Measurements from ENCODE around the gene PXYLP1. TPM values are rescaled to one million over a fixed set of nuclear protein-coding genes. Genes with fewer than 3 reads are reported as not detected.
A peak's percentile ranks its signal among the peaks of the same experiment; 100 is the strongest.

PXYLP1 gene
- total and polyA plus RNA-seq, 3 experiments from 2014 or later: 6.6 to 9.5 (median 7.6) TPM

GRCh38 chr3:141268791-141269190 lies 37.2 kb downstream of the PXYLP1 start:
- peaks cover 31 to 52% (median 44%) of the 10 kb centered on the region in 3 donors for H3K4me1 Mint-ChIP-seq
- H3K9me3 Mint-ChIP-seq: no peaks in the 10 kb centered on the region
- H3K9me3 ChIP-seq (ENCODE audit: low read length): no peaks in the 10 kb centered on the region
- no peak overlapping the region for H3K4me3 ChIP-seq (ENCODE audit: low read length)
- no peak overlapping the region for H3K27ac ChIP-seq (ENCODE audit: low read depth, low read length)
- peaks cover 0 to 9% (median 9%) of the 10 kb centered on the region in 3 donors for H3K36me3 Mint-ChIP-seq
- ChIA-PET CTCF (interaction anchor here (4.1 to 5.7 kb wide), 2 partner anchors 13 to 37 kb away, joined by 23 to 64 read pairs; partner anchors contain the start of gene PXYLP1), POLR2A (interaction anchor here (0.9 kb wide), 1 partner anchor 37 kb away, joined by 4 read pairs; the partner anchor contains the start of gene PXYLP1)
- no peak for DNase-seq
- H3K27ac Mint-ChIP-seq: peak overlapping the region in 3 of 8 donors; percentile 6 to 96 (median 17)
- H3K4me3 Mint-ChIP-seq: peak overlapping the region in 2 of 7 donors; percentile 23 to 71
- H3K27me3 ChIP-seq (ENCODE audit: insufficient read depth, low read length, poor library complexity, severe bottlenecking): no peaks in the 10 kb centered on the region
- peaks cover 30% of the 10 kb centered on the region for H3K4me1 ChIP-seq (ENCODE audit: insufficient read depth, low read length)
- peaks cover 0 to 1% of the 10 kb centered on the region in 2 donors for H3K27me3 Mint-ChIP-seq
- no peaks in the 10 kb centered on the region for H3K36me3 ChIP-seq (ENCODE audit: insufficient read depth, low read length)

GRCh38 chr3:141269961-141270360 lies 38.3 kb downstream of the PXYLP1 start:
- Mint-ChIP-seq H3K27ac (peak overlapping the region in 2 of 8 donors; percentile 3 to 96), H3K4me3 (peak overlapping the region in 1 of 7 donors; percentile 45), H3K4me1 (peaks cover 38 to 64% (median 56%) of the 10 kb centered on the region in 3 donors), H3K27me3 (peaks cover 0 to 1% of the 10 kb centered on the region in 2 donors), H3K9me3 (no peaks in the 10 kb centered on the region), H3K36me3 (peaks cover 0 to 13% (median 6%) of the 10 kb centered on the region in 3 donors)
- ChIA-PET CTCF (interaction anchor here (1.0 to 2.8 kb wide), 3 partner anchors 10 to 38 kb away, joined by 3 to 11 read pairs (median 3); partner anchors contain the start of gene PXYLP1), POLR2A (no interaction called here)
- Histone ChIP-seq H3K9me3 (ENCODE audit: low read length) (no peaks in the 10 kb centered on the region), H3K4me3 (ENCODE audit: low read length) (no peak overlapping the region), H3K36me3 (ENCODE audit: insufficient read depth, low read length) (no peaks in the 10 kb centered on the region), H3K4me1 (ENCODE audit: insufficient read depth, low read length) (peaks cover 41% of the 10 kb centered on the region), H3K27me3 (ENCODE audit: insufficient read depth, low read length, poor library complexity, severe bottlenecking) (no peaks in the 10 kb centered on the region), H3K27ac (ENCODE audit: low read depth, low read length) (no peak overlapping the region)
- no peak for DNase-seq

- Histone ChIP-seq H3K4me1 (ENCODE audit: insufficient read depth, low read length) (peaks cover 37% of the 10 kb centered on the region), H3K27me3 (ENCODE audit: insufficient read depth, low read length, poor library complexity, severe bottlenecking) (no peaks in the 10 kb centered on the region), H3K4me3 (ENCODE audit: low read length) (no peak overlapping the region), H3K9me3 (ENCODE audit: low read length) (no peaks in the 10 kb centered on the region), H3K27ac (ENCODE audit: low read depth, low read length) (no peak overlapping the region), H3K36me3 (ENCODE audit: insufficient read depth, low read length) (no peaks in the 10 kb centered on the region)
- H3K27ac Mint-ChIP-seq: peak overlapping the region in 2 of 8 donors; percentile 14 to 82
- ChIA-PET CTCF (interaction anchor here (2.8 kb wide), 1 partner anchor 39 kb away, joined by 11 read pairs; the partner anchor contains the start of gene PXYLP1), POLR2A (interaction anchor here (0.5 kb wide), 1 partner anchor 39 kb away, joined by 3 read pairs; no protein-coding TSS in a partner anchor)
- peaks cover 0 to 1% of the 10 kb centered on the region in 2 donors for H3K27me3 Mint-ChIP-seq
- no peak overlapping the region for H3K4me3 Mint-ChIP-seq
- no peak for DNase-seq
- peaks cover 34 to 58% (median 50%) of the 10 kb centered on the region in 3 donors for H3K4me1 Mint-ChIP-seq
- no peaks in the 10 kb centered on the region for H3K9me3 Mint-ChIP-seq
- peaks cover 0 to 13% (median 6%) of the 10 kb centered on the region in 3 donors for H3K36me3 Mint-ChIP-seq
Observed at GRCh38 chr3:141271279-141272030, 39.8 kb downstream of the PXYLP1 start.

- POLR2A ChIA-PET: interaction anchor here (1.5 kb wide), 1 partner anchor 42 kb away, joined by 4 read pairs; the partner anchor contains the start of gene PXYLP1
- DNase-seq: no peak
- no peaks in the 10 kb centered on the region for H3K27me3 ChIP-seq (ENCODE audit: insufficient read depth, low read length, poor library complexity, severe bottlenecking)
Observed at GRCh38 chr3:141272906-141273662, 41.5 kb downstream of the PXYLP1 start.

GRCh38 chr3:141273700-141274410 lies 42.2 kb downstream of the PXYLP1 start:
- H3K36me3 Mint-ChIP-seq: peaks cover 0 to 8% (median 4%) of the 10 kb centered on the region in 3 donors
- ChIA-PET POLR2A (interaction anchor here (1.5 kb wide), 2 partner anchors 42 to 43 kb away, joined by 3 to 4 read pairs; partner anchors contain the start of gene PXYLP1), CTCF (interaction anchor here (1.7 to 1.8 kb wide), 3 partner anchors 31 to 42 kb away, joined by 4 to 12 read pairs (median 6); partner anchors contain the start of gene PXYLP1)
- H3K27ac Mint-ChIP-seq: peak overlapping the region in 3 of 8 donors; percentile 32 to 75 (median 74)
- Histone ChIP-seq H3K4me1 (ENCODE audit: insufficient read depth, low read length) (peaks cover 18% of the 10 kb centered on the region), H3K9me3 (ENCODE audit: low read length) (no peaks in the 10 kb centered on the region), H3K36me3 (ENCODE audit: insufficient read depth, low read length) (no peaks in the 10 kb centered on the region), H3K27me3 (ENCODE audit: insufficient read depth, low read length, poor library complexity, severe bottlenecking) (no peaks in the 10 kb centered on the region), H3K4me3 (ENCODE audit: low read length) (no peak overlapping the region), H3K27ac (ENCODE audit: low read depth, low read length) (no peak overlapping the region)
- no peak for DNase-seq
- H3K9me3 Mint-ChIP-seq: no peaks in the 10 kb centered on the region
- H3K4me3 Mint-ChIP-seq: no peak overlapping the region
- H3K27me3 Mint-ChIP-seq: peaks cover 0 to 1% of the 10 kb centered on the region in 2 donors
- peaks cover 18 to 42% (median 31%) of the 10 kb centered on the region in 3 donors for H3K4me1 Mint-ChIP-seq

More at GRCh38 chr3:141272906-141273662, 41.5 kb downstream of the PXYLP1 start:
- H3K4me1 ChIP-seq (ENCODE audit: insufficient read depth, low read length): peaks cover 25% of the 10 kb centered on the region
- no peak overlapping the region for H3K4me3 ChIP-seq (ENCODE audit: low read length)
- H3K4me3 Mint-ChIP-seq: no peak overlapping the region
- peaks cover 0 to 7% (median 6%) of the 10 kb centered on the region in 3 donors for H3K36me3 Mint-ChIP-seq
- no peaks in the 10 kb centered on the region for H3K36me3 ChIP-seq (ENCODE audit: insufficient read depth, low read length)
- no peaks in the 10 kb centered on the region for H3K9me3 ChIP-seq (ENCODE audit: low read length)
- peaks cover 0 to 1% of the 10 kb centered on the region in 2 donors for H3K27me3 Mint-ChIP-seq
- no peaks in the 10 kb centered on the region for H3K9me3 Mint-ChIP-seq
- H3K27ac Mint-ChIP-seq: no peak overlapping the region
- CTCF ChIA-PET: interaction anchor here (1.7 to 1.8 kb wide), 3 partner anchors 30 to 41 kb away, joined by 4 to 12 read pairs (median 6); partner anchors contain the start of gene PXYLP1
- H3K4me1 Mint-ChIP-seq: peaks cover 20 to 42% (median 34%) of the 10 kb centered on the region in 3 donors
- H3K27ac ChIP-seq (ENCODE audit: low read depth, low read length): no peak overlapping the region

- CTCF ChIA-PET: interaction anchor here (0.6 to 1.8 kb wide), 4 partner anchors 30 to 274 kb away, joined by 3 to 12 read pairs (median 4); partner anchors contain the start of gene PXYLP1
- no peak overlapping the region for H3K27ac ChIP-seq (ENCODE audit: low read depth, low read length)
- POLR2A ChIA-PET: interaction anchor here (1.0 to 1.5 kb wide), 2 partner anchors 8 to 43 kb away, joined by 3 read pairs; partner anchors contain the start of gene PXYLP1
Observed at GRCh38 chr3:141274411-141275031, 42.9 kb downstream of the PXYLP1 start.

More at GRCh38 chr3:141274411-141275031, 42.9 kb downstream of the PXYLP1 start:
- Mint-ChIP-seq H3K27me3 (peaks cover 0 to 1% of the 10 kb centered on the region in 2 donors), H3K9me3 (no peaks in the 10 kb centered on the region), H3K4me3 (peak overlapping the region in 6 of 7 donors; percentile 3 to 48 (median 35)), H3K36me3 (peaks cover 0 to 11% (median 9%) of the 10 kb centered on the region in 3 donors), H3K4me1 (peaks cover 24 to 49% (median 38%) of the 10 kb centered on the region in 3 donors), H3K27ac (peak overlapping the region in 7 of 8 donors; percentile 23 to 80 (median 74))
- no peak overlapping the region for H3K4me3 ChIP-seq (ENCODE audit: low read length)
- H3K27me3 ChIP-seq (ENCODE audit: insufficient read depth, low read length, poor library complexity, severe bottlenecking): no peaks in the 10 kb centered on the region
- H3K9me3 ChIP-seq (ENCODE audit: low read length): no peaks in the 10 kb centered on the region
- peaks cover 23% of the 10 kb centered on the region for H3K4me1 ChIP-seq (ENCODE audit: insufficient read depth, low read length)
- no peaks in the 10 kb centered on the region for H3K36me3 ChIP-seq (ENCODE audit: insufficient read depth, low read length)
- DNase-seq: no peak

All from CD8-positive, alpha-beta memory T cell (primary cell).